Measurements from ENCODE around the gene SKI.

SKI gene

GRCh38 chr1:2228157-2228594 is at the start of gene SKI:
Gene SKI (plus strand): TSS chr1:2228319. CDS start chr1:2228767, 448 bp downstream.
- no peak for DNase-seq

- no peak for DNase-seq
Measured at GRCh38 chr1:2178875-2179274, 49.2 kb upstream of the SKI start.

DNA sequence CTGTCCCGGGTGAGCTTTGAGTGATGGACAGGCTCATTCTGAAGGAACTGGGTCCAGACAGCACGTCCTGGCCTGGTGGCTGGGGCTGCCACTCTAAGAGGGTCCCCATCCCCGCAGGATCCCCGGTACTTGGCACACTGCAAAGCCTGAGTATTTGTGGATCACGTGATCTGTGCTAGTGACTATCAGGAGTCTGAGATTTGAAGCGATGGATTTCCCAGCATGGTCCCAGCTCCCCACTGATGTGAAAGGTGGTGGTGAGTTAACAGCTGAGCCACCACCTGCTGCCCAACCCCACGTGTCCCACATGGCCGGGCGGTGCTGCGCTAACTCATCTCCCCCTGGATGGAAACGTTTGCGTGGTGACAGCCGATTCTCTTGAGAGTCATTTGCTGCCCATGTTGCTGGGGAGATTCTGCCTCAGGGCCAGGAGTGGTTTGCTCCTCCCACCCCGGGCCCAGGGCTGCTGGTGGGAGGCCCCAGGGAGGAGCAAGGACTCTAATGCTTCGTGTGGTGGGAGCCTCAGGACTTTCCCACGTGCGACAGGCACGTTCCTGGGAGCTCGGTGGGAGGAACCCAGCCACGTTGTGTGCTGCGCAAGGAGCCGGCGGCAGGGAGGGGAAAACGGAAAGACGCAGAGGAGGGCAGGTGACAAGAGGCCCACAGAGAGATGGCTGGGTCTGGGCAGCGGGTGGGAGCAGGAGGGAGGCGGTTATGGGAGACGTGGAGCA is 48.7 kb upstream of the SKI start:
- peak; percentile 66 for DNase-seq

GRCh38 chr1:2180297-2181245 is 47.5 kb upstream of the SKI start:
- no peak for DNase-seq

DNA sequence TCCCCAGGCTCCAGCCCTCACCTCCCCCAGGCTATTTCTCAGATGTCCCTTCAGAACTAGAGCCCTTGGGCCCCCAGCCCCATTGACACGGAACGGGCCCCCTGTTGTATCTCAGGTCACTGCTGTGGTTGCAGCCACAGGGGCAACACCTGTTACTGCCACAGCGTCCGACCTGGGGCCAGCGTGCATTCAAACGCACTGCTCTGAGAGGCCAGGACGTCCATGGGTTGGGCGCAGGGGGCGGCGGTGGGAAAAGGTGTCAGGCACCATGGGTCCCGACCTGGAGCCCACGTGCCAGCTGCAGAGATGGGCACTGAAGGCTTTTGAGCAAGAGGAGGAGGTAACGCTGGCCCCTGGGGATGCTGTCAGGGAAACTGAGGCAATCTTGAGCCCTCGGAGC is 46.8 kb upstream of the SKI start:
- no peak for DNase-seq

- DNase-seq = no peak
Measured at GRCh38 chr1:2181752-2182151, 46.4 kb upstream of the SKI start.

GRCh38 chr1:2182376-2182775 is 45.7 kb upstream of the SKI start:
- no peak for DNase-seq

DNA sequence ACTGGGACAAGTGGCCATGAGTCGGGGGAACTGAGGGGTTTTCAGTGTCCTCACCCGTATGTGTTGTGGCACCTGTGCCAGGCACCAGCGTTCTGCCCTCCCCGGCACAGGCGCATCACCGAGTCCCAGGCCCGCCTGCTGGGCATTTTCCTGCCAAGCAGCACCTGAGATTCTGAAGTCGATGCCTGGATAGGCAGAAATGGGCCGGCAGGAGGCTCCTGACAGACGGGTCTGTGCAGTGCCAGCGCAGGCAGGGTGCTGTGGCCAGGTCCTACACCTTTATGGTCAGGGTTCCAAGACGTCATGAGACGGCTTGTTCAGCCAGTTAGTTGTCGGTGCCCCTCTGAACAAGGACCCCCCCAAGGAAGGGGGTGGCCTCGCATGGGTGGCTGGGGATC is 44.2 kb upstream of the SKI start:
- no peak for DNase-seq

DNA sequence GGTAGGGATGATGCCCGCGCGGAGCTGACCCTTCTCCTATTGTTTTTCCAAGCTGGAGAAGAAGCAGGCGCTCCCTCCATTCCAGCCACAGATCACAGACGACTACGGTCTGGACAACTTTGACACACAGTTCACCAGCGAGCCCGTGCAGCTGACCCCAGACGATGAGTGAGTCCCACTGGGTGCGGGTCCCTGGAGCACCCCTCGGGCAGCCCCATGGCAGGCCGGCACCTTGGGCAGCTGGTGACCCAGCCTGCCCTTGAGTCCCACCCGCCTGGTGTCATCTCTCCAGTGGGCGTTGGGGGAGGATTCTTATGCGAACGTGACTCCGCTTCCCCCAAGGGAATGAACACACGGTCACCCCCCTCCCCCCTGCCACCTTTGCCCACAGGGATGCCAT is 43.6 kb upstream of the SKI start:
- DNase-seq = no peak

GRCh38 chr1:2184934-2185333 is 43.2 kb upstream of the SKI start:
- no peak for DNase-seq

DNA sequence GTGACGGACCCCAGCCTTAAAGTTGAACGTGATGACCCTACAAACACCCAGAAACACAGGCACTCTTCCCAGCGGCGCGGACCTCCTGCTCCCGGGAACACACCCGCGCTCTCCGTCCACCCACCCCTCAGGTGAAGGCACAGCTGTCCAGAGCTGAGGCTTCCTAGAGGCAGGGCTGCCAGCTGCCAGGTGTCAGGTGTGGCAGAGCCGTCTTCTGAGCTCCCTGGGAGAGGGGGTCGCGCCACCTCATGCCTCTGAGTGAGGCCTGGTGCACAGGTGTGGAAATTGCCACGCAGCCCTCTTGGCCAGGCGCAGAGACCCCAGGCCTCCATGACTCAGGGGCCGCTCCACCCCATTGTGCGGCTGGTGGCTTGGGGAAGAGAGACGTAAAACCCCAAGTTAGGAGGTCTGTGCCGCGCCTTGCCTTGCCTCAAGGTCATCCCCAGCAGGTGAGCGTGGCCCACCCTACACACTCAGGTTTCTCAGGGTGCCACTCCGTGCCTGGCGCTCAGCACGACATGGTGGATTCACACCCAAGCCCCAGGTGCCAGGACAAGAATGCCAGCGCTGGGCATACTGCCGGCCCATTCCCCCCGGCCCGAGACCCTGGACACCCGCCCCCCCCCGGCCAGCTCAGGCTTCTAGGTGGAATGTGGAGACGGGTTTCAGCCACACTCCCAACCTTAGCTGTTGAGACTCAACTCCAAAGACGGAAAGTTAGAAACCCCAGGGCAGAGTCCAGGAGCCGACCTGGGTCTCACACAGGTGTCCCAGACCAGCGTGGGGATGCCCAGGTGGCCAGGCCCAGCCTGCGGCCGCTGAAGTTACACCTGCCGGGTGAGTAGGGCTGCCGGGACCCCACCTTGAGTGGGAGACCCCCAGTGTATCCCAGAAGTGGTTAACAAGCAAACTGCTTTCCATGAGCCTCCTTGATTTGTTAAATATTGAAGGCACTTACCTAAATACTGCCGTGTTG is 42.0 kb upstream of the SKI start:
- no peak for DNase-seq

DNA sequence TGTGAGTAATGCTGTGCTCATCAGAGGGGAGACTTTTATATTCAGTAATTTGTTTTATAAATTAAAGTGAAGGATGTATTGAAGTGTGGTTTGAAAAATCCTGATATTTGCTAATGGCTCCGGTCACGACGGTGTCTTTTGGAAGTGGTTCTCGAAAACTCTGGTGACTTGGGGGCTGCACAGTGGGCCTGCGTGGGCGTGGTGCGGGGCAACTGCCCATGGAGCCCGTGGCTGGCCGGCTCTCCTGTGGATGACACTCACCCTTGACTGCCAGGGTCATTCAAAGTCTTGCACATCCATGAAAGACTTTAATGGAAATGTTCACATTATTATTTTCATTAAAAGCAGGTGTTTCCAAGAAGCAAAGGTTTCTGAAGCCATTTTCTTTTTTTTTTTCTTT is 41.2 kb upstream of the SKI start:
- no peak for DNase-seq

DNA sequence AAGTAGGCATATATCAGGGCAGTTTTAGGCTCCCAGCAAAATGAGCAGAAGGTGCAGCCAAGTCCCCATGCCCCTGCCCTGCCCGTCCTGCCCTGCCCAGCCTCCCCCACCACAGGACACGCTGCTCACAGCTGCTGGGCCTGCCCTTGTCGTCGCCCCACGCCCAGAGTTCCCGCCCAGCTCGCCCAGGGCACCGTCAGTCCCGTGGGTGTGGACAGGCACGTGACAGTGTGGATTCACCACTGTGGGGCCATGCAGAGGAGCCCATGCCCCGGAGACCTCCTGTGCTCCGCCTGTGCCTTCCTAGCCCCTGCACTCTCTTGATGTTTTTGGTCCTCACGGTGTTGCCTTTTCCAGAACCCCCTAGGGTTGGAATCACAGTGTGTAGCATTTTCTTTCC is 40.5 kb upstream of the SKI start:
- no peak for DNase-seq

- no peak for DNase-seq
Measured at GRCh38 chr1:2188336-2188735, 39.8 kb upstream of the SKI start.

DNA sequence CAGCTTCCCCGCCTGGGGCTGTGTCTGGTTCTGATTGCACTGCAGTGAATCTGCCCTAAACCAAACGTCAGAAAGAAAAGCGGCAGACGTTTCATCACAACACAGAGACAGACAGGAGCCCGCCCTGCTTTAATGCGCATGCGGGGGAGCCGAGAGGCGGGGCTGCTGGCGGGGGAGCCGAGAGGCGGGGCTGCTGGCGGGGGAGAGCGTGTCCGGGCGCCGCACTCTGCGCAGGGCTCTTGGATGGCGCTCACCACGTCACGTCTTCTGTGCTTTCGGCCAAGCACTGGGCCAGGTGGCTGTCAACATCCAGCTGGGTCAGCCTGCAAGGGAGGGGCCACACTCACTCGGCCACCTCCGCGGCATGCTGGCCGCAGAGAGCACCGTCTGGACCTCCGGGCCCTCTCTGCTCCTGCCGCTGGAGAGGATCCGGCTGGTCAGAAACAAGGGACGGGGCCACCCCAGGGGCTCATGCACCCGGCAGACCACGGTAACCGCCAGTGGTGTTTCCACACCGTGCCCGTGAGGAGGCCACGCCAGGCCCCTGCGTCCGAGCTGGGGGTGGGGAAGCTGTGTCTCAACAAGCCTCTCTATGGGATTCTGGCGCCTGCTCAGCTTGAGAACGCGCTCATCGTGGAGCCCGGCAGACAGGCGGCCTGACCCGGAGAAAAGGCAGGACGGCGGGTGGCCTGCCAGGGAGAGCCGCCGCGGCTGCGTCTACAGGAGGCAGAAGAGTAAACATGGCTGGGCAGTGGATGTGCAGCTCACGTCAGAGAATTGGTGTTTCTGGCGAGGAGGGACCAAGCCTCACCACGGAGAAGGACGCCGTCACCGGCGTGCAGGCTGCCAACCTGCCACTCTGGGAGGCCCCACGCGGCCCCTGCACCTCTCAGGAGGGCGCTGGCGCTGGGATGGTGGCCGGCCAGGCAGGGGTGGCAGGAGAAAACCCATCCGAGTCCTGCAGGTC is 38.4 kb upstream of the SKI start:
- peak; percentile 80 for DNase-seq

GRCh38 chr1:2190491-2190976 is 37.6 kb upstream of the SKI start:
- DNase-seq = no peak

DNA sequence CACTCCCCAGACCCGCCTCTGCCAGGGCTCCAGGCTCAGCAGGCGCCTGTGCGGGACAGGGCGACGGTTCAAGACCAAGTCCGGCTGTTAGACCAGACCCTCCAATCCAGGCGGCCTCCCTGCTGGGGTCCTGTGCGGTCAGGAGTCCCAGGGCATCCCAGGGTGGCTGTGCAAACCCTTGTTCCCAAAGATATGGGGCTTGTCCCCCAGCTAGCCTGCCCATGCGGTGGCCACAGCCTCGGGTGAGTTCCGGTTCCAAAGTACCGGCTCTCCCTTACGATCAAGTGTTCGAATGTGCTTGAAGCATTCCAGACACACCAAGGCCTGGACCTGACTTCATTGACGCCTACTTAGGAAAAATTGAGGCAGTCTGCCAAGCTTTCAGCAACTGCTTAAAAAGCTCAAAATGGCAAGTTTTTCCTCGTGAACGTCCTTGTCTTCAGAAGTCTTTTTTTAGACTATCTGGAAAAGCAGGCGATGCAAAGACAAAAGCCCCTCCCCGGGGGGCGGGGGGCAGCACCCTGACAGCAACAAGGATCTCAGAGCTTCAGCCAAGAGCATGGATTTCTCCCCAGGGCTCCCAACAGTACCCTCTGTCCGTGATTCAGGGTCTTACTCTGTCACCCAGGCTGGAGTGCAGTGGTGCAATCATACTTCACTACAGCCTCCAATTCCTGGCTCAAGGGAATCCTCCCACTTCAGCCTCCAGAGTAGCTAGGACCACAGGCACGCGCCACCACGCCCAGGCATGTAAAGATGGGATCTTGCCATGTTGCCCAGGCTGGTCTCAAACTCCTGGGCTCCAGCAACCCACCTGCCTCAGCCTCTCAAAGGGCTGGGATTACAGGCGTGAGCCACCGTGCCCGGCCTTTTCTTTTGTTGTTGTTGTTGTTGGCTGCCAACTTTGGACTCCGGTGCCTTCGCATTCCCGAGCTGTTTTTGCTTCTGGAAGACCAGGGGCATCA is 35.8 kb upstream of the SKI start:
- DNase-seq = no peak

GRCh38 chr1:2193514-2194281 is 34.4 kb upstream of the SKI start:
- DNase-seq = no peak

- no peak for DNase-seq
Measured at GRCh38 chr1:2194319-2194897, 33.7 kb upstream of the SKI start, which contains the start of gene FAAP20. Gene FAAP20 (minus strand): TSS chr1:2194772. CDS start chr1:2194749, 23 bp downstream.

Data from NCI-H526 treated with DMSO at 0.1 percent for 48 hours (cell line).